Endothelial cell of umbilical vein (primary cell): ENCODE measurements around the gene PARP6.

ENCODE experiments used
- EZH2 ChIP-seq: IDR thresholded peaks from 2 replicates; pipeline ENCODE4 v1.6.1; 2012; ENCODE audit warnings: borderline replicate concordance, low read depth, mild to moderate bottlenecking, moderate library complexity, low read length, inconsistent platforms; ENCODE audit not compliant: severe bottlenecking
- POLR2AphosphoS5 ChIP-seq: IDR thresholded peaks from 2 replicates; pipeline ENCODE4 v1.6.1; 2012; ENCODE audit warnings: low read depth, mild to moderate bottlenecking, control low read depth, low read length, moderate library complexity; ENCODE audit not compliant: insufficient read depth
- TF ChIP-seq, protein P1 (sequence below), 2 donors: IDR thresholded peaks; 1 replicate in 1 of 2; 2 replicates in 1 of 2; pipeline ENCODE4 v1.5.1; 2011; ENCODE audit warnings: low read length in 2 of 2, mild to moderate bottlenecking in 2 of 2, moderate library complexity in 2 of 2, control low read depth in 1 of 2, inconsistent platforms in 1 of 2, low read depth in 1 of 2; ENCODE audit not compliant: insufficient read depth in 1 of 2; ENCODE audit errors: extremely low read depth in 1 of 2
- TF ChIP-seq, protein P2 (sequence below): IDR thresholded peaks from 2 replicates; pipeline ENCODE4 v1.6.1; 2011; ENCODE audit not compliant: insufficient read depth, insufficient read length

DNA sequence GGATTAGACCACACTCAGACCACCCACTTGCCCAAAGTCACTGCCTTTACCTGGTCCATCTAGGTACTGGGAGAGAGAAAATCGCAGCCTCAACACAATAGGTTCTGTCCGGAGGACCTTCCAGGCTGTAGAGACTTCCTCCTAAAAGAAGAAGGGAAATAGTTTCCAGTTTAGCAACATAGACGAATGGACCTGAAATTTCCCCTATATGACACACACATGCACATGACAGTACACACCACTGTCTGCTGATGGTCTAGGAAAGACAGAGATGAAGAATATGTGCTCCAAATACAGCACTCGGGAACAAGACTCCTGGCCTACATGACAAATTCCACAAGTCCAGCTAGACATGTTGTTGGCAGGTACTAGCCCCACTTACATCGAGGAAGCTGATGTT, 7.3 kb downstream of the PARP6 start:
- TF ChIP-seq, protein P1, sequence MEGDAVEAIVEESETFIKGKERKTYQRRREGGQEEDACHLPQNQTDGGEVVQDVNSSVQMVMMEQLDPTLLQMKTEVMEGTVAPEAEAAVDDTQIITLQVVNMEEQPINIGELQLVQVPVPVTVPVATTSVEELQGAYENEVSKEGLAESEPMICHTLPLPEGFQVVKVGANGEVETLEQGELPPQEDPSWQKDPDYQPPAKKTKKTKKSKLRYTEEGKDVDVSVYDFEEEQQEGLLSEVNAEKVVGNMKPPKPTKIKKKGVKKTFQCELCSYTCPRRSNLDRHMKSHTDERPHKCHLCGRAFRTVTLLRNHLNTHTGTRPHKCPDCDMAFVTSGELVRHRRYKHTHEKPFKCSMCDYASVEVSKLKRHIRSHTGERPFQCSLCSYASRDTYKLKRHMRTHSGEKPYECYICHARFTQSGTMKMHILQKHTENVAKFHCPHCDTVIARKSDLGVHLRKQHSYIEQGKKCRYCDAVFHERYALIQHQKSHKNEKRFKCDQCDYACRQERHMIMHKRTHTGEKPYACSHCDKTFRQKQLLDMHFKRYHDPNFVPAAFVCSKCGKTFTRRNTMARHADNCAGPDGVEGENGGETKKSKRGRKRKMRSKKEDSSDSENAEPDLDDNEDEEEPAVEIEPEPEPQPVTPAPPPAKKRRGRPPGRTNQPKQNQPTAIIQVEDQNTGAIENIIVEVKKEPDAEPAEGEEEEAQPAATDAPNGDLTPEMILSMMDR (IDR thresholded peaks at IDR 0.05; ENCODE audit: extremely low read depth in 1 of 2, insufficient read depth in 1 of 2, low read depth in 1 of 2, low read length in 2 of 2): no peak
- TF ChIP-seq, protein P2, sequence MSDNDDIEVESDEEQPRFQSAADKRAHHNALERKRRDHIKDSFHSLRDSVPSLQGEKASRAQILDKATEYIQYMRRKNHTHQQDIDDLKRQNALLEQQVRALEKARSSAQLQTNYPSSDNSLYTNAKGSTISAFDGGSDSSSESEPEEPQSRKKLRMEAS: no peak
- TF ChIP-seq POLR2AphosphoS5 (no peak), EZH2 (no peak)
